Lower lobe of right lung (tissue), 2 donors: Measurements from ENCODE around the gene DUSP7. TPM values are rescaled to one million over a fixed set of nuclear protein-coding genes. Genes with fewer than 3 reads are reported as not detected.

ENCODE experiments used
- ATAC-seq, 2 donors: fragments of 200-7000 bp; cut with Tn5 transposase; one replicate each; pipeline ENCODE4 v1.9.1; 2020 to 2022; ENCODE audit warnings: mild to moderate bottlenecking in 2 of 2, moderate library complexity in 2 of 2
- DNase-seq: peaks from one replicate; pipeline ENCODE4 v3.0.0-alpha.2; 2020
- H3K27ac ChIP-seq: fragments of 200-600 bp; one replicate; pipeline ENCODE4 v1.8.0; 2022
- H3K27me3 ChIP-seq: fragments of 200-600 bp; one replicate; pipeline ENCODE4 v1.8.0; 2022; ENCODE audit warnings: low read depth
- H3K36me3 ChIP-seq: fragments of 200-600 bp; one replicate; pipeline ENCODE4 v1.8.0; 2022; ENCODE audit warnings: mild to moderate bottlenecking
- H3K4me1 ChIP-seq: fragments of 200-600 bp; one replicate; pipeline ENCODE4 v1.8.0; 2022
- H3K4me3 ChIP-seq: fragments of 200-600 bp; one replicate; pipeline ENCODE4 v1.8.0; 2022; ENCODE audit warnings: mild to moderate bottlenecking
- H3K9me3 ChIP-seq: fragments of 200-600 bp; one replicate; pipeline ENCODE4 v1.8.0; 2022
- CTCF ChIP-seq: fragments of 200-600 bp; IDR thresholded peaks from one replicate; pipeline ENCODE4 v1.8.0; 2022; ENCODE audit warnings: antibody characterized with exemption, mild to moderate bottlenecking
- intact Hi-C: fragments of 100-400 bp; cut with DNase I; formaldehyde crosslinking; loops from one replicate; pipeline ENCODE4 v1.11.0; 2022
- total RNA-seq: library from RNA; stranded (reverse); fragmentation: NEBNext Ultra II Directional; extraction: Animal tissue kit (Norgen Biotek cat#: 25700); gene quantifications from one replicate; pipeline ENCODE4 v1.2.1, GENCODE V29; 2021
- donor health status: DM: no; HTN: yes; CAD: no; lungs with severe emphysema.

Gene DUSP7
- total RNA-seq, 1 donor from 2014 or later, result 28.8 TPM

- Histone ChIP-seq H3K4me3 (no peak overlapping the region), H3K36me3 (no peaks in the 10 kb centered on the region), H3K27me3 (no peaks in the 10 kb centered on the region), H3K9me3 (no peaks in the 10 kb centered on the region), H3K4me1 (peaks cover 35% of the 10 kb centered on the region), H3K27ac (peak overlapping the region; percentile 78)
- intact Hi-C loops, result no loop called here
- no peak for TF ChIP-seq CTCF
- DNase-seq (peak; percentile 51), ATAC-seq (peak; percentile 61 to 65)
These were observed 35.4 kb upstream of the DUSP7 start for GRCh38 chr3:52091586-52092270.

GRCh38 chr3:52090933-52091468 lies 34.6 kb upstream of the DUSP7 start:
- TF ChIP-seq CTCF, result no peak
- DNase-seq (peak; percentile 29), ATAC-seq (no peak)
- no peaks in the 10 kb centered on the region for H3K27me3 ChIP-seq
- H3K4me3 ChIP-seq, result no peak overlapping the region
- peaks cover 37% of the 10 kb centered on the region for H3K4me1 ChIP-seq
- H3K27ac ChIP-seq, result peak overlapping the region; percentile 78
- no peaks in the 10 kb centered on the region for H3K36me3 ChIP-seq
- no peaks in the 10 kb centered on the region for H3K9me3 ChIP-seq
- intact Hi-C loops, result no loop called here

- Histone ChIP-seq H3K27ac (peak overlapping the region; percentile 78), H3K4me3 (no peak overlapping the region), H3K36me3 (no peaks in the 10 kb centered on the region), H3K4me1 (peaks cover 37% of the 10 kb centered on the region), H3K9me3 (no peaks in the 10 kb centered on the region), H3K27me3 (no peaks in the 10 kb centered on the region)
- intact Hi-C loops, result no loop called here
- TF ChIP-seq CTCF, result no peak
- peak; percentile 37 for DNase-seq
- ATAC-seq, result no peak
These were observed 34.0 kb upstream of the DUSP7 start for GRCh38 chr3:52090131-52090932.

GRCh38 chr3:52089691-52090090 lies 33.3 kb upstream of the DUSP7 start:
- intact Hi-C loops, result no loop called here
- no peak for TF ChIP-seq CTCF
- Histone ChIP-seq H3K4me3 (no peak overlapping the region), H3K4me1 (peaks cover 37% of the 10 kb centered on the region), H3K9me3 (no peaks in the 10 kb centered on the region), H3K36me3 (no peaks in the 10 kb centered on the region), H3K27ac (peak overlapping the region; percentile 78), H3K27me3 (no peaks in the 10 kb centered on the region)
- ATAC-seq (no peak), DNase-seq (peak; percentile 2)

GRCh38 chr3:52088445-52089367 lies 32.3 kb upstream of the DUSP7 start:
- intact Hi-C loops, result no loop called here
- H3K27ac ChIP-seq, result peak overlapping the region; percentile 44

More at GRCh38 chr3:52088445-52089367, 32.3 kb upstream of the DUSP7 start:
- Histone ChIP-seq H3K27me3 (no peaks in the 10 kb centered on the region), H3K9me3 (no peaks in the 10 kb centered on the region), H3K4me3 (no peak overlapping the region), H3K36me3 (no peaks in the 10 kb centered on the region), H3K4me1 (peaks cover 37% of the 10 kb centered on the region)
- TF ChIP-seq CTCF, result no peak
- DNase-seq, result peak; percentile 58
- ATAC-seq, result peak; percentile 20 to 38
